ENCODE results near the gene TRPM4.

The TRPM4 gene

GRCh38 chr19:49114630-49115363, 42.8 kb upstream of the TRPM4 start:
- TF ChIP-seq POU6F1 (CRISPR knock-in tag; IDR thresholded peaks at IDR 0.05; ENCODE audit: borderline replicate concordance, low read depth) (no peak), ZNF8 (CRISPR knock-in tag; IDR thresholded peaks at IDR 0.05) (no peak), SNAI2 (CRISPR knock-in tag; IDR thresholded peaks at IDR 0.05) (no peak)
- ATAC-seq, result peak; percentile 39

- TF ChIP-seq BACH2 (CRISPR knock-in tag; IDR thresholded peaks at IDR 0.05; ENCODE audit: borderline replicate concordance), result no peak
- TF ChIP-seq ZNF70 (CRISPR knock-in tag; IDR thresholded peaks at IDR 0.05), result no peak
- peak; percentile 96 for TF ChIP-seq ZFP3 (CRISPR knock-in tag; IDR thresholded peaks at IDR 0.05)
- ATAC-seq, result no peak
Observed at GRCh38 chr19:49116544-49116943, 41.0 kb upstream of the TRPM4 start.

GRCh38 chr19:49117677-49118564, 39.7 kb upstream of the TRPM4 start:
- no peak for ATAC-seq
- TF ChIP-seq SNAI2 (CRISPR knock-in tag; IDR thresholded peaks at IDR 0.05), result no peak
- no peak for TF ChIP-seq ZC3H10 (CRISPR knock-in tag; IDR thresholded peaks at IDR 0.05)
- no peak for TF ChIP-seq POU6F1 (CRISPR knock-in tag; IDR thresholded peaks at IDR 0.05; ENCODE audit: borderline replicate concordance, low read depth)
- no peak for TF ChIP-seq TSHZ2 (CRISPR knock-in tag; IDR thresholded peaks at IDR 0.05)
- TF ChIP-seq GLIS3 (CRISPR knock-in tag; IDR thresholded peaks at IDR 0.05), result no peak
- no peak for TF ChIP-seq ISL1 (CRISPR knock-in tag; IDR thresholded peaks at IDR 0.05)
- TF ChIP-seq PATZ1 (CRISPR knock-in tag; IDR thresholded peaks at IDR 0.05; ENCODE audit: borderline replicate concordance), result no peak
- TF ChIP-seq BACH2 (CRISPR knock-in tag; IDR thresholded peaks at IDR 0.05; ENCODE audit: borderline replicate concordance), result no peak

- peak; percentile 87 for ATAC-seq
- 0 out of 2 replicates have a peak, but pooled peaks have one; percentile 21 for TF ChIP-seq GLIS3 (CRISPR knock-in tag; IDR thresholded peaks at IDR 0.05)
- no peak for TF ChIP-seq PATZ1 (CRISPR knock-in tag; IDR thresholded peaks at IDR 0.05; ENCODE audit: borderline replicate concordance)
- TF ChIP-seq BACH2 (CRISPR knock-in tag; IDR thresholded peaks at IDR 0.05; ENCODE audit: borderline replicate concordance), result no peak
- TF ChIP-seq TSHZ2 (CRISPR knock-in tag; IDR thresholded peaks at IDR 0.05), result 0 out of 2 replicates have a peak, but pooled peaks have one; percentile 64
- no peak for TF ChIP-seq PPARA (CRISPR knock-in tag; IDR thresholded peaks at IDR 0.05; ENCODE audit: borderline replicate concordance)
- TF ChIP-seq ZNF70 (CRISPR knock-in tag; IDR thresholded peaks at IDR 0.05), result no peak
- no peak for TF ChIP-seq ARNTL (CRISPR knock-in tag; IDR thresholded peaks at IDR 0.05; ENCODE audit: borderline replicate concordance, low read depth)
- TF ChIP-seq ZNF565 (CRISPR knock-in tag; conservative IDR thresholded peaks at IDR 0.05; ENCODE audit: low read depth), result no peak
- TF ChIP-seq ESRRG (CRISPR knock-in tag; IDR thresholded peaks at IDR 0.05), result no peak
- TF ChIP-seq TCF4 (CRISPR knock-in tag; IDR thresholded peaks at IDR 0.05; ENCODE audit: borderline replicate concordance), result no peak
Observed at GRCh38 chr19:49118565-49119410, 38.8 kb upstream of the TRPM4 start, which contains the start of gene C19orf73. Gene C19orf73, minus strand, starts transcription at chr19:49119143. Its CDS starts 121 bp downstream, at chr19:49119022.
